WI38 (cell line): ENCODE data around the gene PRSS38.

Source experiments
- H3K4me3 ChIP-seq: 2 replicates; pipeline ENCODE4 v1.5.1; 2011; ENCODE audit warnings: low read depth, mild to moderate bottlenecking, control low read depth, low read length
- CTCF ChIP-seq: IDR thresholded peaks from 2 replicates; pipeline ENCODE4 v1.5.1; 2012; ENCODE audit warnings: low read depth, mild to moderate bottlenecking, control low read depth, low read length

PRSS38 gene

GRCh38 chr1:227893949-227894721, 78.7 kb downstream of the PRSS38 start:
- no peak overlapping the region for H3K4me3 ChIP-seq
- TF ChIP-seq CTCF, result no peak

- no peak overlapping the region for H3K4me3 ChIP-seq
- TF ChIP-seq CTCF, result no peak
These were observed 79.5 kb downstream of the PRSS38 start for GRCh38 chr1:227894831-227895451.
